IMR-90 (cell line): ENCODE measurements around the gene ZNF592.

Experiments
- CHD1 ChIP-seq: IDR thresholded peaks from 2 replicates; pipeline ENCODE4 v1.6.1; 2012; ENCODE audit warnings: low read depth, low read length, improper control_type of control experiment
- CTCF ChIP-seq: conservative IDR thresholded peaks from 2 replicates; pipeline ENCODE4 v1.5.1; 2012; ENCODE audit warnings: mild to moderate bottlenecking, low read depth, low read length, improper control_type of control experiment
- FOS ChIP-seq: fragments of 150-350 bp; IDR thresholded peaks from 2 replicates; pipeline ENCODE4 v1.6.1; 2016; ENCODE audit warnings: low read depth, low read length
- MXI1 ChIP-seq: IDR thresholded peaks from 2 replicates; pipeline ENCODE4 v1.6.1; 2012; ENCODE audit warnings: low read depth, mild to moderate bottlenecking, low read length, moderate library complexity, borderline replicate concordance
- POLR2A ChIP-seq: IDR thresholded peaks from 2 replicates; pipeline ENCODE4 v1.6.1; 2012; ENCODE audit warnings: mild to moderate bottlenecking, low read depth, low read length
- RFX5 ChIP-seq: IDR thresholded peaks from 2 replicates; pipeline ENCODE4 v1.8.0; 2012; ENCODE audit warnings: low read depth, mild to moderate bottlenecking, low read length, moderate library complexity
- TF ChIP-seq, protein P1 (sequence below): fragments of 150-350 bp; IDR thresholded peaks from 2 replicates; pipeline ENCODE4 v1.6.1; 2016; ENCODE audit warnings: low read depth, mild to moderate bottlenecking, low read length, moderate library complexity, borderline replicate concordance

DNA sequence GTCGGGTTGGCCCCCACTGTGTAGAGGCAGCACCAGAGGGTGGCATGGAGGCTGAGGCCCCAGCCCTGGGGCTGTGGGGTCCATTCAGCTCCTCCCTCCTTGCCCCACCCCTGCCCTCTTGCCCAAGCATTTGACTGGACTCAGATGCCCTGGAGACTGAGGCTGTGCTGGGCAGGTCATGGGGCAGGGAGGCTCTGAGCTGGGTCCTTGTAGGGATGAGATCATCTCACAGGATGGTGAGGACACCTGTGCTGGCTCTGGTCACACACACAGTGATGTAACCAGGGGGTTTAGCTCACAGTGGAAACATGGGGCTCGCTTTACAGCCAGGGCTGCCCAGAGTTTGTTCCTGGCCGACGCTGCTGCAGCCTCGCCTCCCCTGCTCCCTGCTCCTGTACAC lies 86.6 kb downstream of the ZNF592 start:
- no peak for TF ChIP-seq MXI1
- no peak for TF ChIP-seq FOS
- TF ChIP-seq CTCF, result no peak
- no peak for TF ChIP-seq CHD1
- no peak for TF ChIP-seq RFX5
- TF ChIP-seq POLR2A, result no peak
- TF ChIP-seq, protein P1, sequence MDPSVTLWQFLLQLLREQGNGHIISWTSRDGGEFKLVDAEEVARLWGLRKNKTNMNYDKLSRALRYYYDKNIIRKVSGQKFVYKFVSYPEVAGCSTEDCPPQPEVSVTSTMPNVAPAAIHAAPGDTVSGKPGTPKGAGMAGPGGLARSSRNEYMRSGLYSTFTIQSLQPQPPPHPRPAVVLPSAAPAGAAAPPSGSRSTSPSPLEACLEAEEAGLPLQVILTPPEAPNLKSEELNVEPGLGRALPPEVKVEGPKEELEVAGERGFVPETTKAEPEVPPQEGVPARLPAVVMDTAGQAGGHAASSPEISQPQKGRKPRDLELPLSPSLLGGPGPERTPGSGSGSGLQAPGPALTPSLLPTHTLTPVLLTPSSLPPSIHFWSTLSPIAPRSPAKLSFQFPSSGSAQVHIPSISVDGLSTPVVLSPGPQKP, result no peak
